ENCODE measurements around the gene CREG2. TPM values are rescaled to one million over a fixed set of nuclear protein-coding genes. Genes with fewer than 3 reads are reported as not detected.
A peak's percentile ranks its signal among the peaks of the same experiment; 100 is the strongest.

CREG2 gene
- total RNA-seq, 1 donor from 2014 or later = not detected

- DNase-seq (ENCODE audit: extremely low spot score, unreplicated experiment) = no peak
- no peaks in the 10 kb centered on the region for H3K9me3 Mint-ChIP-seq (ENCODE audit: unreplicated experiment)
- H3K36me3 Mint-ChIP-seq (ENCODE audit: unreplicated experiment) = no peaks in the 10 kb centered on the region
- TF ChIP-seq CTCF (IDR thresholded peaks at IDR 0.05) = no peak
- peaks cover 33% of the 10 kb centered on the region for H3K27me3 Mint-ChIP-seq (ENCODE audit: unreplicated experiment)
- H3K27ac Mint-ChIP-seq (ENCODE audit: unreplicated experiment) = no peak overlapping the region
- no peaks in the 10 kb centered on the region for H3K4me1 Mint-ChIP-seq (ENCODE audit: unreplicated experiment)
- H3K4me3 Mint-ChIP-seq (ENCODE audit: unreplicated experiment) = no peak overlapping the region
These were observed 15.3 kb upstream of the CREG2 start for GRCh38 chr2:101402630-101403029.

GRCh38 chr2:101401906-101402305 lies 14.6 kb upstream of the CREG2 start:
- peak; percentile 3 for TF ChIP-seq CTCF (IDR thresholded peaks at IDR 0.05)
- H3K27ac Mint-ChIP-seq (ENCODE audit: unreplicated experiment) = no peak overlapping the region
- no peaks in the 10 kb centered on the region for H3K36me3 Mint-ChIP-seq (ENCODE audit: unreplicated experiment)
- no peak for DNase-seq (ENCODE audit: extremely low spot score, unreplicated experiment)
- peaks cover 33% of the 10 kb centered on the region for H3K27me3 Mint-ChIP-seq (ENCODE audit: unreplicated experiment)
- no peak overlapping the region for H3K4me3 Mint-ChIP-seq (ENCODE audit: unreplicated experiment)
- H3K9me3 Mint-ChIP-seq (ENCODE audit: unreplicated experiment) = no peaks in the 10 kb centered on the region
- H3K4me1 Mint-ChIP-seq (ENCODE audit: unreplicated experiment) = no peaks in the 10 kb centered on the region

GRCh38 chr2:101401326-101401665 lies 14.0 kb upstream of the CREG2 start:
- Mint-ChIP-seq H3K4me1 (ENCODE audit: unreplicated experiment) (peaks cover 3% of the 10 kb centered on the region), H3K36me3 (ENCODE audit: unreplicated experiment) (no peaks in the 10 kb centered on the region), H3K27me3 (ENCODE audit: unreplicated experiment) (peaks cover 33% of the 10 kb centered on the region), H3K27ac (ENCODE audit: unreplicated experiment) (no peak overlapping the region), H3K4me3 (ENCODE audit: unreplicated experiment) (no peak overlapping the region), H3K9me3 (ENCODE audit: unreplicated experiment) (no peaks in the 10 kb centered on the region)
- no peak for TF ChIP-seq CTCF (IDR thresholded peaks at IDR 0.05)
- DNase-seq (ENCODE audit: extremely low spot score, unreplicated experiment) = no peak

GRCh38 chr2:101400506-101401325 lies 13.4 kb upstream of the CREG2 start:
- H3K27me3 Mint-ChIP-seq (ENCODE audit: unreplicated experiment) = peaks cover 30% of the 10 kb centered on the region
- H3K9me3 Mint-ChIP-seq (ENCODE audit: unreplicated experiment) = no peaks in the 10 kb centered on the region
- no peak for DNase-seq (ENCODE audit: extremely low spot score, unreplicated experiment)
- no peak overlapping the region for H3K27ac Mint-ChIP-seq (ENCODE audit: unreplicated experiment)
- peaks cover 9% of the 10 kb centered on the region for H3K4me1 Mint-ChIP-seq (ENCODE audit: unreplicated experiment)
- no peak for TF ChIP-seq CTCF (IDR thresholded peaks at IDR 0.05)
- no peaks in the 10 kb centered on the region for H3K36me3 Mint-ChIP-seq (ENCODE audit: unreplicated experiment)
- H3K4me3 Mint-ChIP-seq (ENCODE audit: unreplicated experiment) = no peak overlapping the region

GRCh38 chr2:101400048-101400447 lies 12.7 kb upstream of the CREG2 start:
- no peak overlapping the region for H3K27ac Mint-ChIP-seq (ENCODE audit: unreplicated experiment)

More at GRCh38 chr2:101400048-101400447, 12.7 kb upstream of the CREG2 start:
- Mint-ChIP-seq H3K36me3 (ENCODE audit: unreplicated experiment) (no peaks in the 10 kb centered on the region), H3K27me3 (ENCODE audit: unreplicated experiment) (peaks cover 24% of the 10 kb centered on the region), H3K4me3 (ENCODE audit: unreplicated experiment) (no peak overlapping the region), H3K9me3 (ENCODE audit: unreplicated experiment) (no peaks in the 10 kb centered on the region), H3K4me1 (ENCODE audit: unreplicated experiment) (peaks cover 10% of the 10 kb centered on the region)
- DNase-seq (ENCODE audit: extremely low spot score, unreplicated experiment) = no peak
- no peak for TF ChIP-seq CTCF (IDR thresholded peaks at IDR 0.05)
